ENCODE data around the gene PADI6. TPM values are rescaled to one million over a fixed set of nuclear protein-coding genes. Genes with fewer than 3 reads are reported as not detected.
"Not testable (repeated sequence)": the region's sequence is repeated elsewhere in the genome, so short reads cannot be mapped to it uniquely, and the experiment has no call there.

PADI6 gene
- total and polyA plus RNA-seq, 4 donors, result not detected

DNA sequence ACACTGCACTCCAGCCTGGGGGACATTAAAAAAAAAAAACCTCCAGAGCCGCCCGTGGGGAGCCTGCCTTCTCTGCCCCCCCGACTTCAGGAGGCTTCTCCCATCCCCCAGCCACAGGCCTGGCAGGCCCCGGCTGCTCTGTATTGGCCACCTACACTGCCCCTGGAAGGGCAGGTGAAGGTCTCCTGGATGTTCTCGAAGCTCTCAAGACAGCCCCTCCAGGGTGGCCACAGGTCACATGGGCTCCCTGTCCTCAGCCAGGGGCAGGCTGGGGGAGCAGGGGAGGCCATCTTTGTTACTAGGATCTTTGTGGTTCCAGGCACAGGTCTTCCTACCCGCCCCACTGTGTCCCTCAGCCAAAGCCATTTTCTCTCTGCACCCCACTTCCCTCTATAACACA, 32.8 kb downstream of the PADI6 start:
- H3K4me1 ChIP-seq (ENCODE audit: control insufficient read depth in 5 of 5, insufficient read depth in 5 of 5, low read length in 5 of 5), result peaks cover 0 to 4% (median 0%) of the 10 kb centered on the region in 5 donors
- peaks cover 0 to 19% (median 5%) of the 10 kb centered on the region in 4 donors for H3K36me3 ChIP-seq (ENCODE audit: control insufficient read depth in 4 of 4, insufficient read depth in 4 of 4, low read length in 4 of 4)
- H3K9me3 ChIP-seq (ENCODE audit: control insufficient read depth in 4 of 4, insufficient read depth in 3 of 4, low read length in 3 of 4), result no peaks in the 10 kb centered on the region
- DNase-seq, result no peak
- no peak for ATAC-seq (ENCODE audit: insufficient read depth, low FRiP score)
- TF ChIP-seq, protein P1, sequence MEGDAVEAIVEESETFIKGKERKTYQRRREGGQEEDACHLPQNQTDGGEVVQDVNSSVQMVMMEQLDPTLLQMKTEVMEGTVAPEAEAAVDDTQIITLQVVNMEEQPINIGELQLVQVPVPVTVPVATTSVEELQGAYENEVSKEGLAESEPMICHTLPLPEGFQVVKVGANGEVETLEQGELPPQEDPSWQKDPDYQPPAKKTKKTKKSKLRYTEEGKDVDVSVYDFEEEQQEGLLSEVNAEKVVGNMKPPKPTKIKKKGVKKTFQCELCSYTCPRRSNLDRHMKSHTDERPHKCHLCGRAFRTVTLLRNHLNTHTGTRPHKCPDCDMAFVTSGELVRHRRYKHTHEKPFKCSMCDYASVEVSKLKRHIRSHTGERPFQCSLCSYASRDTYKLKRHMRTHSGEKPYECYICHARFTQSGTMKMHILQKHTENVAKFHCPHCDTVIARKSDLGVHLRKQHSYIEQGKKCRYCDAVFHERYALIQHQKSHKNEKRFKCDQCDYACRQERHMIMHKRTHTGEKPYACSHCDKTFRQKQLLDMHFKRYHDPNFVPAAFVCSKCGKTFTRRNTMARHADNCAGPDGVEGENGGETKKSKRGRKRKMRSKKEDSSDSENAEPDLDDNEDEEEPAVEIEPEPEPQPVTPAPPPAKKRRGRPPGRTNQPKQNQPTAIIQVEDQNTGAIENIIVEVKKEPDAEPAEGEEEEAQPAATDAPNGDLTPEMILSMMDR (IDR thresholded peaks at IDR 0.05; ENCODE audit: control extremely low read depth, extremely low read depth), result no peak
- H3K4me3 ChIP-seq, result no peak overlapping the region
- H3K9ac ChIP-seq (ENCODE audit: insufficient read depth in 1 of 2, low read length in 2 of 2), result no peak overlapping the region
- H3K27me3 ChIP-seq (ENCODE audit: control insufficient read depth in 3 of 3, insufficient read depth in 3 of 3, low read length in 2 of 3), result no peaks in the 10 kb centered on the region
- no peak overlapping the region for H3K27ac ChIP-seq (ENCODE audit: low read depth in 1 of 2, low read length in 1 of 2)
- 66 to 75% methylated on average over 6 of the region's 6 CpGs for WGBS, 2 donors

- Histone ChIP-seq H3K27me3 (ENCODE audit: control insufficient read depth in 3 of 3, insufficient read depth in 3 of 3, low read length in 2 of 3) (no peaks in the 10 kb centered on the region), H3K27ac (ENCODE audit: low read depth in 1 of 2, low read length in 1 of 2) (no peak overlapping the region), H3K4me1 (ENCODE audit: control insufficient read depth in 5 of 5, insufficient read depth in 5 of 5, low read length in 5 of 5) (peaks cover 0 to 4% (median 0%) of the 10 kb centered on the region in 5 donors), H3K9me3 (ENCODE audit: control insufficient read depth in 4 of 4, insufficient read depth in 3 of 4, low read length in 3 of 4) (no peaks in the 10 kb centered on the region), H3K4me3 (no peak overlapping the region), H3K9ac (ENCODE audit: insufficient read depth in 1 of 2, low read length in 2 of 2) (no peak overlapping the region), H3K36me3 (ENCODE audit: control insufficient read depth in 4 of 4, insufficient read depth in 4 of 4, low read length in 4 of 4) (peaks cover 3 to 27% (median 9%) of the 10 kb centered on the region in 4 donors)
- DNase-seq (peak; percentile 59 to 68 (median 65)), ATAC-seq (ENCODE audit: insufficient read depth, low FRiP score) (peak; percentile 53)
- TF ChIP-seq, protein P1 (IDR thresholded peaks at IDR 0.05; ENCODE audit: control extremely low read depth, extremely low read depth), result peak; percentile 34
- WGBS, 2 donors, result 49 to 53% methylated on average over 15 of the region's 15 CpGs
Observed at GRCh38 chr1:17405898-17406759, 34.1 kb downstream of the PADI6 start.

GRCh38 chr1:17406760-17407475, 34.9 kb downstream of the PADI6 start:
- 75 to 78% methylated on average over 16 of the region's 16 CpGs for WGBS, 2 donors
- H3K9ac ChIP-seq (ENCODE audit: insufficient read depth in 1 of 2, low read length in 2 of 2); H3K27ac ChIP-seq (ENCODE audit: low read depth in 1 of 2, low read length in 1 of 2); H3K4me1 ChIP-seq (ENCODE audit: control insufficient read depth in 5 of 5, insufficient read depth in 5 of 5, low read length in 5 of 5); ATAC-seq (ENCODE audit: insufficient read depth, low FRiP score); H3K4me3 ChIP-seq; H3K27me3 ChIP-seq (ENCODE audit: control insufficient read depth in 3 of 3, insufficient read depth in 3 of 3, low read length in 2 of 3); H3K9me3 ChIP-seq (ENCODE audit: control insufficient read depth in 4 of 4, insufficient read depth in 3 of 4, low read length in 3 of 4); DNase-seq: not testable (repeated sequence)
- peaks cover 9 to 30% (median 11%) of the 10 kb centered on the region in 4 donors for H3K36me3 ChIP-seq (ENCODE audit: control insufficient read depth in 4 of 4, insufficient read depth in 4 of 4, low read length in 4 of 4)

GRCh38 chr1:17407786-17408514, 36.0 kb downstream of the PADI6 start:
- not testable (repeated sequence) for H3K9ac ChIP-seq (ENCODE audit: insufficient read depth in 1 of 2, low read length in 2 of 2); ATAC-seq (ENCODE audit: insufficient read depth, low FRiP score); H3K9me3 ChIP-seq (ENCODE audit: control insufficient read depth in 4 of 4, insufficient read depth in 3 of 4, low read length in 3 of 4); H3K27me3 ChIP-seq (ENCODE audit: control insufficient read depth in 3 of 3, insufficient read depth in 3 of 3, low read length in 2 of 3); H3K27ac ChIP-seq (ENCODE audit: low read depth in 1 of 2, low read length in 1 of 2); H3K4me1 ChIP-seq (ENCODE audit: control insufficient read depth in 5 of 5, insufficient read depth in 5 of 5, low read length in 5 of 5); DNase-seq; H3K4me3 ChIP-seq
- H3K36me3 ChIP-seq (ENCODE audit: control insufficient read depth in 4 of 4, insufficient read depth in 4 of 4, low read length in 4 of 4), result peaks cover 15 to 40% (median 19%) of the 10 kb centered on the region in 4 donors
- 94 to 95% methylated on average over 30 of the region's 30 CpGs for WGBS, 2 donors

Data from lung (tissue), 12 donors.